Cardiac muscle cell (in vitro differentiated cells and primary cell): ENCODE data around the gene KLKB1. TPM values are rescaled to one million over a fixed set of nuclear protein-coding genes. Genes with fewer than 3 reads are reported as not detected.

ENCODE experiments used
- DNase-seq, 2 donors: peaks; one replicate each; pipeline versions ENCODE4 v3.0.0 to v3.0.0-alpha.2; 2010 to 2017; ENCODE audit warnings: low read depth in 1 of 2, low spot score in 1 of 2
- H3K27ac ChIP-seq: fragments of 200-600 bp; sonication (generic); 2 replicates; pipeline ENCODE4 v1.5.1; 2016
- H3K27me3 ChIP-seq: fragments of 200-600 bp; sonication (generic); 2 replicates; pipeline ENCODE4 v1.6.0; 2016; ENCODE audit warnings: control low read depth
- H3K36me3 ChIP-seq: fragments of 200-600 bp; sonication (generic); 2 replicates; pipeline ENCODE4 v1.5.1; 2016; ENCODE audit warnings: control low read depth
- H3K4me1 ChIP-seq: fragments of 200-600 bp; sonication (generic); 2 replicates; pipeline ENCODE4 v1.8.1; 2017; ENCODE audit warnings: low read depth, mild to moderate bottlenecking, mixed run types
- H3K4me3 ChIP-seq: fragments of 200-600 bp; sonication (generic); 2 replicates; pipeline ENCODE4 v1.5.1; 2016; ENCODE audit warnings: mild to moderate bottlenecking
- H3K9me3 ChIP-seq: fragments of 200-600 bp; sonication (generic); 2 replicates; pipeline ENCODE4 v1.5.1; 2017; ENCODE audit warnings: low read depth, mild to moderate bottlenecking, control low read depth
- CTCF ChIP-seq: IDR thresholded peaks from 2 replicates; pipeline ENCODE4 v1.5.1; 2012; ENCODE audit warnings: low read depth, mild to moderate bottlenecking, low read length
- polyA plus RNA-seq: library from polyadenylated mRNA; unstranded; fragments of >200 nt; fragmentation: Nextera tagmentation; extraction: Ambion mirVana; gene quantifications from 2 replicates; pipeline ENCODE4 v1.2.1, GENCODE V29; 2016
- total RNA-seq: library from RNA; depleted of rRNA; stranded (reverse); fragments of >200 nt; gene quantifications from 2 replicates; pipeline ENCODE4 v1.2.3, GENCODE V29; 2016

Gene KLKB1
- total and polyA plus RNA-seq, 2 experiments from 2014 or later = 0.09 TPM; not detected in 1

- Histone ChIP-seq H3K9me3 (no peaks in the 10 kb centered on the region), H3K4me1 (no peaks in the 10 kb centered on the region), H3K36me3 (no peaks in the 10 kb centered on the region), H3K27ac (no peak overlapping the region), H3K4me3 (no peak overlapping the region), H3K27me3 (no peaks in the 10 kb centered on the region)
- DNase-seq = no peak
- TF ChIP-seq CTCF = no peak
These were observed 80.2 kb downstream of the KLKB1 start for GRCh38 chr4:186307497-186307896.

GRCh38 chr4:186307916-186308315, 80.6 kb downstream of the KLKB1 start:
- Histone ChIP-seq H3K27ac (no peak overlapping the region), H3K4me3 (no peak overlapping the region), H3K9me3 (no peaks in the 10 kb centered on the region), H3K36me3 (no peaks in the 10 kb centered on the region), H3K27me3 (no peaks in the 10 kb centered on the region), H3K4me1 (no peaks in the 10 kb centered on the region)
- TF ChIP-seq CTCF = no peak
- DNase-seq = no peak

Other genes with a start within 250 kb of the KLKB1 start
- gene TLR3, start 158.4 kb upstream of the KLKB1 start, total RNA-seq = 0.21 TPM in 1 of 2 replicates, not detected in the other
- gene TLR3, start 158.4 kb upstream of the KLKB1 start, polyA plus RNA-seq = not detected in 2 replicates
- gene FAM149A, start 122.8 kb upstream of the KLKB1 start, total RNA-seq = 9.1 and 9.8 TPM in 2 replicates
- 9.4 and 14.1 TPM in 2 replicates for gene FAM149A, start 122.8 kb upstream of the KLKB1 start, polyA plus RNA-seq
- gene CYP4V2, start 35.9 kb upstream of the KLKB1 start, total RNA-seq = 4.8 and 7.3 TPM in 2 replicates
- gene CYP4V2, start 35.9 kb upstream of the KLKB1 start, polyA plus RNA-seq = 5.9 and 7.2 TPM in 2 replicates
- gene F11, start 38.7 kb downstream of the KLKB1 start, total RNA-seq = not detected in 2 replicates
- not detected in 2 replicates for gene F11, start 38.7 kb downstream of the KLKB1 start, polyA plus RNA-seq